ENCODE results near the gene PARD3B. TPM values are rescaled to one million over a fixed set of nuclear protein-coding genes. Genes with fewer than 3 reads are reported as not detected.

The PARD3B gene
- total RNA-seq, 1 experiment from 2014 or later, result 3.6 TPM

DNA sequence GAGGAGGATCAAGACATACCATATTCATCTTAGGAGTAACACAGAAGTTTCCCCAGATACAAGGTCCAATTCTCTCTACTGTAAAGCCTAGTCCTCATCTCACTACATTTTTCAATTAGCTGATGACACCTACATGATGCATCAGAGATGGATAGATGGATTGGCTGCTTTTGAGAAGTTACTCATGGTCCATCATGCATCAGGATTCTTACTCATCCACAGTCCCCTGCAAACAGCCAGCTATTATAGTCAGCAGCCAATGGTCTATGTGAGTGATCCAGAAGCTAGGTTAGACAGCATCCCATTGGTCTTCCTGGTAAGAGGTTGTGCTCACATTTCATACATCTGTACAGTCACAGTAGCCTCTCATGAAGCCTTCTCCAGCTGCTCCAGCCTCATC lies 982.5 kb downstream of the PARD3B start:
- intact Hi-C loops (cut with micrococcal nuclease; ENCODE audit: unreplicated experiment) (no loop called here), in situ Hi-C loops (cut with HindIII; ENCODE audit: low pct_unique_long_range_greater_than_20kb, low sequenced_read_pairs) (no loop called here)
- no peaks in the 10 kb centered on the region for H3K27me3 ChIP-seq (ENCODE audit: control insufficient read depth, insufficient read depth, low read length)
- H3K4me3 ChIP-seq (ENCODE audit: low read depth in 2 of 2, low read length in 2 of 2), result no peak overlapping the region
- ChIA-PET CTCF (no interaction called here), POLR2A (no interaction called here)
- H3K36me3 ChIP-seq (ENCODE audit: control insufficient read depth, insufficient read depth, low read length), result no peaks in the 10 kb centered on the region
- no TSS peak for BruUV-seq (replicated peaks)
- H3K4me1 ChIP-seq (ENCODE audit: control insufficient read depth, insufficient read depth, low read length), result no peaks in the 10 kb centered on the region
- TF ChIP-seq, protein P1, sequence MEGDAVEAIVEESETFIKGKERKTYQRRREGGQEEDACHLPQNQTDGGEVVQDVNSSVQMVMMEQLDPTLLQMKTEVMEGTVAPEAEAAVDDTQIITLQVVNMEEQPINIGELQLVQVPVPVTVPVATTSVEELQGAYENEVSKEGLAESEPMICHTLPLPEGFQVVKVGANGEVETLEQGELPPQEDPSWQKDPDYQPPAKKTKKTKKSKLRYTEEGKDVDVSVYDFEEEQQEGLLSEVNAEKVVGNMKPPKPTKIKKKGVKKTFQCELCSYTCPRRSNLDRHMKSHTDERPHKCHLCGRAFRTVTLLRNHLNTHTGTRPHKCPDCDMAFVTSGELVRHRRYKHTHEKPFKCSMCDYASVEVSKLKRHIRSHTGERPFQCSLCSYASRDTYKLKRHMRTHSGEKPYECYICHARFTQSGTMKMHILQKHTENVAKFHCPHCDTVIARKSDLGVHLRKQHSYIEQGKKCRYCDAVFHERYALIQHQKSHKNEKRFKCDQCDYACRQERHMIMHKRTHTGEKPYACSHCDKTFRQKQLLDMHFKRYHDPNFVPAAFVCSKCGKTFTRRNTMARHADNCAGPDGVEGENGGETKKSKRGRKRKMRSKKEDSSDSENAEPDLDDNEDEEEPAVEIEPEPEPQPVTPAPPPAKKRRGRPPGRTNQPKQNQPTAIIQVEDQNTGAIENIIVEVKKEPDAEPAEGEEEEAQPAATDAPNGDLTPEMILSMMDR (IDR thresholded peaks at IDR 0.05), result no peak
- TF ChIP-seq SIN3A (IDR thresholded peaks at IDR 0.05; ENCODE audit: borderline replicate concordance, insufficient read depth, low read depth, low read length) (no peak), TCF7L2 (IDR thresholded peaks at IDR 0.05; ENCODE audit: low read depth, low read length) (no peak), POLR2AphosphoS5 (IDR thresholded peaks at IDR 0.05; ENCODE audit: low read depth, low read length) (no peak)
- TF ChIP-seq, protein P2, sequence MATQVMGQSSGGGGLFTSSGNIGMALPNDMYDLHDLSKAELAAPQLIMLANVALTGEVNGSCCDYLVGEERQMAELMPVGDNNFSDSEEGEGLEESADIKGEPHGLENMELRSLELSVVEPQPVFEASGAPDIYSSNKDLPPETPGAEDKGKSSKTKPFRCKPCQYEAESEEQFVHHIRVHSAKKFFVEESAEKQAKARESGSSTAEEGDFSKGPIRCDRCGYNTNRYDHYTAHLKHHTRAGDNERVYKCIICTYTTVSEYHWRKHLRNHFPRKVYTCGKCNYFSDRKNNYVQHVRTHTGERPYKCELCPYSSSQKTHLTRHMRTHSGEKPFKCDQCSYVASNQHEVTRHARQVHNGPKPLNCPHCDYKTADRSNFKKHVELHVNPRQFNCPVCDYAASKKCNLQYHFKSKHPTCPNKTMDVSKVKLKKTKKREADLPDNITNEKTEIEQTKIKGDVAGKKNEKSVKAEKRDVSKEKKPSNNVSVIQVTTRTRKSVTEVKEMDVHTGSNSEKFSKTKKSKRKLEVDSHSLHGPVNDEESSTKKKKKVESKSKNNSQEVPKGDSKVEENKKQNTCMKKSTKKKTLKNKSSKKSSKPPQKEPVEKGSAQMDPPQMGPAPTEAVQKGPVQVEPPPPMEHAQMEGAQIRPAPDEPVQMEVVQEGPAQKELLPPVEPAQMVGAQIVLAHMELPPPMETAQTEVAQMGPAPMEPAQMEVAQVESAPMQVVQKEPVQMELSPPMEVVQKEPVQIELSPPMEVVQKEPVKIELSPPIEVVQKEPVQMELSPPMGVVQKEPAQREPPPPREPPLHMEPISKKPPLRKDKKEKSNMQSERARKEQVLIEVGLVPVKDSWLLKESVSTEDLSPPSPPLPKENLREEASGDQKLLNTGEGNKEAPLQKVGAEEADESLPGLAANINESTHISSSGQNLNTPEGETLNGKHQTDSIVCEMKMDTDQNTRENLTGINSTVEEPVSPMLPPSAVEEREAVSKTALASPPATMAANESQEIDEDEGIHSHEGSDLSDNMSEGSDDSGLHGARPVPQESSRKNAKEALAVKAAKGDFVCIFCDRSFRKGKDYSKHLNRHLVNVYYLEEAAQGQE (IDR thresholded peaks at IDR 0.05; ENCODE audit: insufficient read depth in 1 of 2, low read depth in 2 of 2, low read length in 1 of 2), result no peak
- ATAC-seq (no peak), DNase-seq (ENCODE audit: low read depth, low spot score) (no peak)
- no peak overlapping the region for H3K27ac ChIP-seq (ENCODE audit: low read length)
- no peaks in the 10 kb centered on the region for H3K9me3 ChIP-seq (ENCODE audit: control insufficient read depth, insufficient read depth, low read depth, low read length)

DNA sequence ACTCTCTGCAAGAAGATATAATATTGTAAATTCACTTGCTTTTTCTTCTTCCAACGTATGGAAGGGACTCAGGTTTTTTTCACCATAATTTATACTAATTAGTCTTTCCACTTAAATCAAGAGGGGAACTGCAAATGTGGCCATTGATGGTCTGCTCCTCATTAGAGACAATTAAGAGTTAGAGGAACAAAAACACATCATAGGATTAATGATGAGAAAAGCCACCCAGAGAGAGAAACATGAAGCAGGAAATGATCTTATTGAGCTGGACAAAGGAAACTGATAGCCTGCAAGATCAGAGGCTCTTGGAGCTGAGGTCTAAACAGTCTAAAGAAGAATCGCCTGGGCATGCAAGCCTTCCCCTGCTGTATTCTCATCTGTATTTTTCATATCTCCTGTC lies 985.8 kb downstream of the PARD3B start:
- intact Hi-C loops (cut with micrococcal nuclease; ENCODE audit: unreplicated experiment), result no loop called here
- Histone ChIP-seq H3K27ac (ENCODE audit: low read length) (no peak overlapping the region), H3K4me1 (ENCODE audit: control insufficient read depth, insufficient read depth, low read length) (no peaks in the 10 kb centered on the region), H3K9me3 (ENCODE audit: control insufficient read depth, insufficient read depth, low read depth, low read length) (no peaks in the 10 kb centered on the region), H3K4me3 (ENCODE audit: low read depth in 2 of 2, low read length in 2 of 2) (no peak overlapping the region), H3K27me3 (ENCODE audit: control insufficient read depth, insufficient read depth, low read length) (no peaks in the 10 kb centered on the region), H3K36me3 (ENCODE audit: control insufficient read depth, insufficient read depth, low read length) (no peaks in the 10 kb centered on the region)
- TF ChIP-seq, protein P2 (IDR thresholded peaks at IDR 0.05; ENCODE audit: insufficient read depth in 1 of 2, low read depth in 2 of 2, low read length in 1 of 2), result no peak
- TF ChIP-seq POLR2AphosphoS5 (IDR thresholded peaks at IDR 0.05; ENCODE audit: low read depth, low read length), result no peak
- TF ChIP-seq SIN3A (IDR thresholded peaks at IDR 0.05; ENCODE audit: borderline replicate concordance, insufficient read depth, low read depth, low read length), result no peak
- no peak for TF ChIP-seq TCF7L2 (IDR thresholded peaks at IDR 0.05; ENCODE audit: low read depth, low read length)
- TF ChIP-seq, protein P1 (IDR thresholded peaks at IDR 0.05), result no peak
- DNase-seq (ENCODE audit: low read depth, low spot score), result no peak
- BruUV-seq (replicated peaks), result no TSS peak
- no peak for ATAC-seq
- POLR2A ChIA-PET, result no interaction called here
- in situ Hi-C loops (cut with HindIII; ENCODE audit: low pct_unique_long_range_greater_than_20kb, low sequenced_read_pairs), result no loop called here
- CTCF ChIA-PET, result no interaction called here

All from Panc1 (cell line).